ENCODE results near the gene PGLYRP4.
"Not testable (repeated sequence)": the region's sequence is repeated elsewhere in the genome, so short reads cannot be mapped to it uniquely, and the experiment has no call there.

PGLYRP4 gene

DNA sequence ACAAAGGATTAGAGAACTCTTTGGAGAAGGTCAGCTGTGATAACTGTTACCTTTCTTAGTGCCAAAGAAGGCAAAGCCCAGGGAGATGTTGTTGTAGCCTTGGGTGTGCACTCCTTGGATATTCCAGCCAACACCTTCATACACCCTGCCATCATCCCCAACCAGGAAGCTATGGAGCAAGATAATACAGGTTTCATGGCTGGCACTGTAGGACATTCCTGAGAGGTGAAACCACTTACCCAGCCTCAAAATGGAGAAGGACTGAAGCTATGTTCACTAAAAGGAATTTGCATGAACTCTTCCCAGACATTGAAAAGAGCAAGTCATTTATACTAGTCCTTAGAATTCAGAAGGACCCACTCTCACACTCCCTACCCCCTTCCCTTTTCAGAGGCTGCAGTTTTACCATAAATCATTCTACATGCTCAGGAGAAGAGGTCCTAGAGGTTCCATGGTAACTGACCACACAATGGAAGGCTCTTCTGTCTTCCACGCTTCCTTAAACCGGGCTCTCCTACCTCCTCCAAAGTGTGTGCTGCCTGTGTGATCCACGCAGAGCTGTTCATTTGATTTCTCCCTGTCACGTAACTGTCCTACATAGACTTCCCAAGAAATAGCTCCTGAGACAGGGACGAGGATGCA is 5.5 kb downstream of the PGLYRP4 start:
- in situ Hi-C loops (cut with MboI; ENCODE audit: low sequenced_read_pairs) = no loop called here

- in situ Hi-C loops (cut with MboI; ENCODE audit: low sequenced_read_pairs) = no loop called here
These were observed 6.5 kb downstream of the PGLYRP4 start for GRCh38 chr1:153342178-153342577.

DNA sequence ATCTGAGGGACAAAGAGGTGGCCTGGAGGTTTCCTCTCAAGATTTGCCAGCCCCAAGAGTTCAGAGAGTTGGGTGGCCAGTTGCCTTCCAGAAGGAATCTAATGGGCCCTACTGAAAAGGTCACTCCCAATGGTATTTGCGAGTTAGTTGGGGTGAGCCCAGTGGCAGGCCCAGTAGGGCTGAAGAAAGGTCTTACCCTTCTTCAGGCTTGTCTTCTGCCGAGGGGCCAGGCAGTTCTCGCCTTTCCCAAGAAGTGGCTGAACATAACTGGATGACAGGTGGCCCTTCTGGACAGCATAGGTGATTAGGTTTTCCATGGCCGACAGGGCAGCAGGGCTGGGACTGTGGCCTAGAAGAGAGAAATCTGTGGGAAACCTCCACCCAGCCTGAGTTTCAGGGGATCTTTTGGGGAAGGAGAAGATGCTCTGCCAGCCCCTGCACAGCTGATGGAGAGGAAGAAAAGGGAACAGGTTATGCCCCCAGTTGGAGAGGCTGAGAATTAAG is 7.2 kb downstream of the PGLYRP4 start:
- in situ Hi-C loops (cut with MboI; ENCODE audit: low sequenced_read_pairs) = no loop called here

DNA sequence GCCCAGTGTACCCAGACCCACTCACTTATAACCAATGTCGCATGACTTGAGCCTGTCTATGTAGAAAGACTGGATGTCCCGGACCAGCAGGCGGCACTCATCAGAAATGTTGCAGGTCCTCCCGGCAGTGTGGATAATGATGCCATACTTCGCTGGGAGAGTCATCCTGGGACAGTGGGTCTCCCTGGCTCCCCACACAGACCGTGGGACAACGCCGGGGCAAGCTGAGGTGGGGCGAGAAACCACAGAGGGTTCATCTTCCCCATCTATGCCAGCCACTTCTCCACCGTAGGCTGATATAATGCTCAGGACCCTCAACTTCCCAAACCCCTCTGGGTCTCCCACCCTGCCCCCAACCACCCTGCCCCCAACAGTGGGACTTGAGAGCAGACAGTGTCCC is 8.3 kb downstream of the PGLYRP4 start:
- in situ Hi-C loops (cut with MboI; ENCODE audit: low sequenced_read_pairs) = no loop called here

DNA sequence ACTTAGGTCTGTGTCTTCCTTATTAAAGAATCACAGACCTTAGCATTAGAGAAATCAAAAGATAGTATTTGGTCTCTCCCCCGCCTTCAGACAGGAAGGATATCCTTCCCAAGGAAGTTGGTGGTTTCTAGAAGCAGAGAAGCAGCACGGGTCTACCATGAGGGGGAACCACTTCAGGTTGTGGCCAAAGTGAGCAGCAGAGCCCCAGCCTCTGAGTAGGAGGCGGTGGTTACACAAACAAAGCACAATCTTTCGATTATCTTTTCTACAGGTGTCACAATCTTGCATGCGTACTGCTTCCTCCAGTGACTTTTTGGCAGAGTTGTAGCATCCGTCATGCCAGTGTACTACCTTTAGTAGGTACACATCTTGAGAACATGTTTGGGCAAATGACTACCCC is 8.8 kb downstream of the PGLYRP4 start:
- in situ Hi-C loops (cut with MboI; ENCODE audit: low sequenced_read_pairs) = no loop called here

- in situ Hi-C loops (cut with MboI; ENCODE audit: low sequenced_read_pairs) = no loop called here
These were observed 10.4 kb downstream of the PGLYRP4 start for GRCh38 chr1:153337980-153338853.

DNA sequence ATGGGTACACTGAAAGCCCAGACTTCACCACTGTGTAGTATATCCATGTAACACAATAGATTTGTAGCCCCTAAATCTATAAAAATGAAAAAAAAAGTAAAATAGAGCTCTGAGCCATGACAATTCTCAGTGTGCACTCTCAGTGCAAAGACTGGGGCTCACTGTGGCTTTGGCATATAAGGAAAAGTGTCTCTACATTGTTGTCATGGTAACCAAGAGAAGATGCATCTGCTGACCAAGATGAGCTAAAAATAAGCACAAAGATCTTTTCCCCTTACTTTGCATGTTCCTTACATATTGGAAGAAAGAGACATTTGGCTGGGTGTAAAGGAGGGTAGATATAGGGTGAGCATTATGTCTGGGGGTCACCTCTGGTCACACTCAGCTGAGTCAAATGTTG is 12.0 kb downstream of the PGLYRP4 start:
- in situ Hi-C loops (cut with MboI; ENCODE audit: low sequenced_read_pairs) = no loop called here

DNA sequence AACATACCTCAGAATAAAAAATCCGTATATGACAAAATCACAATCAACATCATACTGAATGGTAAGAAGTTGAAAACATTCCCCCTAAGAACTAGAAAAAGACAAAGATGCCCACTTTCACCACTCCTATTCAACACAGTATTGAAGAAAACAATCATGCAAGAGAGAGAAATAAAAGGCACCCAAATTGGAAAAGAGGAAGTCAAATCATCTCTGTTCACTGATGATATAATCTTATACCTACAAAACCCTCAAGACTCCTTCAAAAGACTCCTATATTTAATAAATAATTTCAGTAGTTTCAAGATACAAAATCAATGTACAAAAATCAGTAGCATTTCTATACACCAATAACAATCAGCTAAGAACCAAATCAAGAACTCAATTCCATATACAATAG is 14.7 kb downstream of the PGLYRP4 start:
- in situ Hi-C loops (cut with MboI; ENCODE audit: low sequenced_read_pairs) = no loop called here

GRCh38 chr1:153324912-153325311 is 23.7 kb downstream of the PGLYRP4 start:
- in situ Hi-C loops (cut with MboI; ENCODE audit: low sequenced_read_pairs) = no loop called here

- in situ Hi-C loops (cut with MboI; ENCODE audit: low sequenced_read_pairs) = no loop called here
These were observed 26.1 kb downstream of the PGLYRP4 start for GRCh38 chr1:153322568-153322967.

DNA sequence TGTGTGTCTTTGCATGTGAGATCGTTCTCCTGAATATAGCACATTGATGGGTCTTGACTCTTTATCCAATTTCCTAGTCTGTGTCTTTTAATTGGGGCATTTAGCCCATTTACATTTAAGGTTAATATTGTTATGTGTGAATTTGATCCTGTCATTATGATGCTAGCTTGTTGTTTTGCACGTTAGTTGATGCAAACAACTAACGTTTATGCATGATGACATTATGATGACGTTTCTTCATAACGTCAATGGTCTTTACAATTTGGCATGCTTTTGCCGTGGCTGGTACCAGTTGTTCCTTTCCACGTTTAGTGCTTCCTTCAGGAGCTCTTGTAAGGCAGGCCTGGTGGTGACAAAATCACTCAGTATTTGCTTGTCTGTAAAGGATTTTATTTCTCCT is 30.5 kb downstream of the PGLYRP4 start:
- in situ Hi-C loops (cut with MboI; ENCODE audit: low sequenced_read_pairs) = not testable (repeated sequence)

- in situ Hi-C loops (cut with MboI; ENCODE audit: low sequenced_read_pairs) = not testable (repeated sequence)
These were observed 32.6 kb downstream of the PGLYRP4 start for GRCh38 chr1:153316013-153316412.

DNA sequence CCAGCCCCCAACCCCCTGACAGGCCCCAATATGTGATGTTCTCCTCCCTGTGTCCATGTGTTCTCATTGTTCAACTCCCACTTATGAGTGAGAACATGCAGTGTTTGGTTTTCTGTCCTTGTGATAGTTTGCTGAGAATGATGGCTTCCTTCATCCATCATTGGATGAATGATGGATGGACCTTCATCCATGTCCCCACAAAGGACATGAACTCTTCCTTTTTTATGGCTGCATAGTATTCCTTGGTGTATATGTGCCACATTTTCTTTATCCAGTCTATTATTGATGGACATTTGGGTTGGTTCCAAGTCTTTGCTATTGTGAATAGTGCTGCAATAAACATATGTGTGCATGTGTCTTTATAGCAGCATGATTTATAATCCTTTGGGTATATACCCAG is 34.3 kb downstream of the PGLYRP4 start:
- in situ Hi-C loops (cut with MboI; ENCODE audit: low sequenced_read_pairs) = not testable (repeated sequence)

DNA sequence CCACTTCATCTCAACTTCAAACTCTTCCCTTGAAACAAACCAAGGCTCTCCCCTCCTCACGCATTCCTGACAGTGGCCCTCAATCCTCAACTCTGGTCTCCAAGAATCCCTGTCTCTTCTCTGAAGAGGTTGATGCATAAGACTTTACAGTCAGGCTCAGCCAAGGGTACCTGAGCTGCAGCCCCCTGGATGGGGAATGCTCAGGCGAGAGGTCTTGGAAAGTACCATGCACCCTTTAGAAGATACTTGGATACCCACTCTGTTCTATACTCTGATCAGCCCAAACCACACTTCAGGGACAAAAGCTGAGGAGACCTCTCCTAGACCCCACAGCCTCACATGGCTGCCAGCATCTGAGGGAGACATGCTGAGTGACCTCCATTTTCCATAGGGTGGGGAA is 35.4 kb downstream of the PGLYRP4 start:
- in situ Hi-C loops (cut with MboI; ENCODE audit: low sequenced_read_pairs) = no loop called here

- in situ Hi-C loops (cut with MboI; ENCODE audit: low sequenced_read_pairs) = no loop called here
These were observed 36.0 kb downstream of the PGLYRP4 start, which contains the start of gene PGLYRP3 for GRCh38 chr1:153312570-153313186. Gene PGLYRP3 (minus strand): TSS chr1:153312952. CDS start chr1:153310665, 2,287 bp downstream.

- in situ Hi-C loops (cut with MboI; ENCODE audit: low sequenced_read_pairs) = no loop called here
These were observed 38.1 kb downstream of the PGLYRP4 start for GRCh38 chr1:153310526-153310925.

GRCh38 chr1:153309441-153309840 is 39.2 kb downstream of the PGLYRP4 start:
- in situ Hi-C loops (cut with MboI; ENCODE audit: low sequenced_read_pairs) = no loop called here

GRCh38 chr1:153308540-153308939 is 40.1 kb downstream of the PGLYRP4 start:
- in situ Hi-C loops (cut with MboI; ENCODE audit: low sequenced_read_pairs) = no loop called here

DNA sequence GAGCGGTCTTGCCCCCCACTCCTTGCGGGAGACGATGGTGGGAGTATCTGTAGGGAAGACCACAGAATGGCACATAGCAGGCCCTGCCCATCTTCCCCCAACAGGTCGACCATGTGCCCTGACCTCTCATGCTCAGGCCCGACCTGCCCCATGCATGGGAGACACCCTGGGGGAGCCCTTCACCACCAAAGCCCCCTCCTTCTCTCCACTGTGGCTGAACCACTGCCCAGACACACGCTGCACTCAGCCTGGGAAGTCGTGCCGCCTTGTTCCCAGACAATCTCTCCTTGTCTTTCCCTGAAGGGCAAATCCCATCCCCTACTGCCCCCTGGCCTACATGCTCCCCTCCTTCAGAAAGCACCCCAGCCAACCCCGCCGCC is 41.4 kb downstream of the PGLYRP4 start:
- in situ Hi-C loops (cut with MboI; ENCODE audit: low sequenced_read_pairs) = no loop called here

- in situ Hi-C loops (cut with MboI; ENCODE audit: low sequenced_read_pairs) = no loop called here
These were observed 42.1 kb downstream of the PGLYRP4 start for GRCh38 chr1:153306303-153307220.

DNA sequence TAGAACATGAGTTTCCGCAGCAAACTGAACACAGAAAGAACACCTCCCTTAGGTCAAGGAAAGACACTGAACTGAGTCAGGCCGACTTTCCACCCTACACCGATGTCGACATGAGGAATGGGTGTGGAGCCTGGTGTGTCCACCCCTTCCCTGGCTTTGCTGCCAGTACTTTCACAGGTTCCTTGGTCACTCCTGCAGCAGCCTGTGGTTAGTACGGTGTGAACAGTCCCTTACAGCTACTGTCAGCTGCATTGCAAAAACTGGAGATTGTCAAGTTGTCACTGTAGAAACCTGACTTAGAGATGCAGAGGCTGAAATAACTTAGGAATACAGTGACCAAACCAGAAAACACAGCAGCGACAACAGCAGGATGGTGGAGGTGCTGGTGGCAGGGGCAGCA is 43.0 kb downstream of the PGLYRP4 start:
- in situ Hi-C loops (cut with MboI; ENCODE audit: low sequenced_read_pairs) = no loop called here
